Hepatic stellate cell (primary cell): ENCODE measurements around the gene PIAS1.
"Not testable (repeated sequence)": the region's sequence is repeated elsewhere in the genome, so short reads cannot be mapped to it uniquely, and the experiment has no call there.

Experiments used
- DNase-seq: peaks from one replicate; pipeline ENCODE4 v3.0.0; 2011; ENCODE audit warnings: low spot score

PIAS1 gene

DNA sequence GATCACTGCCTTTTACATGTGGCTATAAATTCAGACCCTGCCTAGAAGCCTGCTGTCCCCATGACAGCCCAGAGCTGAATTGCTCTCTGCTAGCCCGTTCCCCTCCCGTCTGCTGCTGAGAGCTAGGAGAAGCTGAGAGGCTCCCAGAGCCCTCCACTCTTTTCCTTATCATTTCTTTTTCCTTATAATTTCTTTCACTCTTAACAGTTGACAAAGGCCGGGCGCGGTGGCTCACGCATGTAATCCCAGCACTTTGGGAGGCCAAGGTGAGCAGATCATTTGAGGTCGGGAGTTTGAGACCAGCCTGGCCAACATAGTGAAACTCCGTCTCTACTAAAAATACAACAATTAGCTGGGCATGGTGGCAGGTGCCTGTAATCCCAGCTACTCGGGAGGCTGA is 180.4 kb downstream of the PIAS1 start:
- DNase-seq: not testable (repeated sequence)

GRCh38 chr15:68235022-68235421 is 180.9 kb downstream of the PIAS1 start:
- no peak for DNase-seq

DNA sequence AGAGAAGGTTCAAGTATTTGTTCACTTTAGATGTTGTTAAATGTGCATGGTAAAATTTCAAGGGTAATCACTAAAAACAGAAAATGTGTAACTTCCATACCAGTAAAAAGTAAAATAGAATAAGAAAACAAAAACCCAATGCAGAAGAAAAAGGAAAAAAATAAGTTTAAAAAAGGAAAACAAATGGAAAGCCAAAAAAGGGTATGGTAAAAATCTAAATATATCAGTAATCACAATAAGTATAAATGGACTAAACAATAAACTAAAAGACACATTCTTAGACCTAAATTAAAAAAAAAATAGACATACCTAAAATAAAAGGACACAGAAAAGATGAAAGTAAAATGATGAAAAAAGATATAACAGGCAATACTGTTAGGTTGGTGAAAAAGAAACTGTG is 184.9 kb downstream of the PIAS1 start:
- no peak for DNase-seq

- no peak for DNase-seq
These were observed 187.2 kb downstream of the PIAS1 start for GRCh38 chr15:68241088-68241935.
